A549 (cell line): Measurements from ENCODE around the gene ARIH2. TPM values are rescaled to one million over a fixed set of nuclear protein-coding genes. Genes with fewer than 3 reads are reported as not detected.

Experiments
- ATAC-seq, 2 experiments: fragments of 200-7000 bp in 1 of 2; fragments of >200 bp in 1 of 2; cut with Nextera tagmentation in 1 of 2; cut with Tn5 transposase in 1 of 2; 3 replicates each; pipeline versions ENCODE4 v1.8.0 to v1.9.1; 2018 to 2020; ENCODE audit warnings: mild to moderate bottlenecking in 1 of 2, moderate library complexity in 1 of 2
- CTCF ChIA-PET: fragments of 300-600 bp; sonication (Branson Sonifier 250); formaldehyde crosslinking; extraction: SDS; loops from one replicate; lab custom pipeline; 2021; ENCODE audit warnings: antibody characterized with exemption, inconsistent platforms; lab: Yijun Ruan, JAX
- POLR2A ChIA-PET: fragments of 350-600 bp; formaldehyde crosslinking; extraction: SDS; loops from one replicate; lab custom pipeline; 2021; ENCODE audit warnings: antibody characterized with exemption, inconsistent platforms; lab: Yijun Ruan, JAX
- DNase-seq, 2 experiments: peaks; one replicate each; pipeline versions ENCODE4 v3.0.0 to v3.0.0-alpha.2; 2011 to 2016; ENCODE audit warnings: low read depth in 1 of 2, low spot score in 1 of 2
- FAIRE-seq: peaks from 2 replicates; lab custom pipeline; 2011; peaks lifted over from hg19 to GRCh38; lab: Jason Lieb, UNC
- H3K27ac ChIP-seq, 2 experiments: fragments of >200 bp; sonication (Bioruptor Twin); formaldehyde crosslinking; 3 replicates each; pipeline ENCODE4 v1.5.1; 2016 to 2017
- H3K4me1 ChIP-seq: fragments of >200 bp; sonication (Bioruptor Twin); formaldehyde crosslinking; 3 replicates; pipeline ENCODE4 v1.6.1; 2016
- H3K4me2 ChIP-seq: fragments of >200 bp; sonication (Bioruptor Twin); formaldehyde crosslinking; 3 replicates; pipeline ENCODE4 v1.6.1; 2016
- H3K4me3 ChIP-seq: fragments of >200 bp; sonication (Bioruptor Twin); formaldehyde crosslinking; 3 replicates; pipeline ENCODE4 v1.5.1; 2016
- H3K9me3 ChIP-seq: fragments of >200 bp; sonication (Bioruptor Twin); formaldehyde crosslinking; 3 replicates; pipeline ENCODE4 v1.6.1; 2016
- BHLHE40 ChIP-seq: IDR thresholded peaks from 2 replicates; pipeline ENCODE4 v1.6.1; 2012; ENCODE audit warnings: low read depth, low read length, inconsistent platforms
- CBX8 ChIP-seq: fragments of 200-600 bp; sonication (generic); IDR thresholded peaks from 2 replicates; pipeline ENCODE4 v1.6.1; 2016
- CEBPB ChIP-seq, 2 experiments: fragments of >200 bp in 1 of 2; sonication (Bioruptor Twin) in 1 of 2; formaldehyde crosslinking in 1 of 2; IDR thresholded peaks; 2 replicates each; pipeline ENCODE4 v1.6.1; 2012 to 2016
- CTCF ChIP-seq: fragments of >200 bp; sonication (Bioruptor Twin); formaldehyde crosslinking; IDR thresholded peaks from 3 replicates; pipeline ENCODE4 v1.5.1; 2016
- EHMT2 ChIP-seq: fragments of 200-600 bp; sonication (generic); IDR thresholded peaks from 2 replicates; pipeline ENCODE4 v1.6.1; 2016; ENCODE audit warnings: antibody characterized with exemption, low read depth, mild to moderate bottlenecking, moderate library complexity
- EP300 ChIP-seq, 2 experiments: fragments of >200 bp; sonication (Bioruptor Twin); formaldehyde crosslinking; IDR thresholded peaks; 2 replicates in 1 of 2; 3 replicates in 1 of 2; pipeline ENCODE4 v1.6.1; 2016 to 2017
- ESRRA ChIP-seq: fragments of 150-350 bp; IDR thresholded peaks from 2 replicates; pipeline ENCODE4 v1.6.1; 2014; ENCODE audit warnings: mild to moderate bottlenecking, low read length, borderline replicate concordance
- FOXS1 ChIP-seq: fragments of 250-450 bp; sonication (Bioruptor Pico); IDR thresholded peaks from 2 replicates; pipeline ENCODE4 v1.5.0; 2020; ENCODE audit warnings: mild to moderate bottlenecking, moderate library complexity
- GATA3 ChIP-seq: IDR thresholded peaks from 2 replicates; pipeline ENCODE4 v1.6.1; 2012; ENCODE audit warnings: borderline replicate concordance
- HDAC2 ChIP-seq: fragments of 200-600 bp; sonication (generic); IDR thresholded peaks from 2 replicates; pipeline ENCODE4 v1.6.1; 2016
- HES2 ChIP-seq: fragments of >200 bp; sonication (Bioruptor Twin); formaldehyde crosslinking; IDR thresholded peaks from 2 replicates; pipeline ENCODE4 v1.6.1; 2016
- HOXA7 ChIP-seq: fragments of 250-450 bp; sonication (Bioruptor Pico); IDR thresholded peaks from 2 replicates; pipeline ENCODE4 v1.5.0; 2020; ENCODE audit warnings: mild to moderate bottlenecking, moderate library complexity
- HOXB13 ChIP-seq: fragments of 250-450 bp; sonication (Bioruptor Pico); IDR thresholded peaks from 2 replicates; pipeline ENCODE4 v1.5.0; 2020; ENCODE audit warnings: low read depth, mild to moderate bottlenecking, moderate library complexity
- HOXB5 ChIP-seq: fragments of 250-450 bp; sonication (Bioruptor Pico); IDR thresholded peaks from 2 replicates; pipeline ENCODE4 v1.5.0; 2020; ENCODE audit warnings: mild to moderate bottlenecking, moderate library complexity
- JUN ChIP-seq, 2 experiments: fragments of >200 bp; sonication (Bioruptor Twin); formaldehyde crosslinking; IDR thresholded peaks; 2 replicates in 1 of 2; 3 replicates in 1 of 2; pipeline ENCODE4 v1.6.1; 2016 to 2017
- JUNB ChIP-seq: fragments of >200 bp; sonication (Bioruptor Twin); formaldehyde crosslinking; IDR thresholded peaks from 2 replicates; pipeline ENCODE4 v1.6.1; 2016
- KDM1A ChIP-seq: fragments of 200-600 bp; sonication (generic); IDR thresholded peaks from 2 replicates; pipeline ENCODE4 v1.6.1; 2016; ENCODE audit warnings: low read depth, mild to moderate bottlenecking
- MAFK ChIP-seq: fragments of 450-650 bp; IDR thresholded peaks from 2 replicates; pipeline ENCODE4 v1.6.1; 2014; ENCODE audit not compliant: partially characterized antibody
- NFE2L2 ChIP-seq: fragments of 150-350 bp; conservative IDR thresholded peaks from 2 replicates; pipeline ENCODE4 v1.6.1; 2014; ENCODE audit warnings: low read length
- NPAS2 ChIP-seq: fragments of 250-450 bp; sonication (Bioruptor Pico); IDR thresholded peaks from 2 replicates; pipeline ENCODE4 v1.8.0; 2022; ENCODE audit warnings: mild to moderate bottlenecking, moderate library complexity, borderline replicate concordance
- NR3C1 ChIP-seq: fragments of >200 bp; sonication (Bioruptor Twin); formaldehyde crosslinking; IDR thresholded peaks from 3 replicates; pipeline ENCODE4 v1.6.1; 2017
- PBX3 ChIP-seq: IDR thresholded peaks from 2 replicates; pipeline ENCODE4 v1.6.1; 2012
- PHF8 ChIP-seq: fragments of 200-600 bp; sonication (generic); IDR thresholded peaks from 2 replicates; pipeline ENCODE4 v1.6.1; 2016; ENCODE audit warnings: low read depth, mild to moderate bottlenecking, antibody characterized with exemption, moderate library complexity, borderline replicate concordance
- POLR2A ChIP-seq: IDR thresholded peaks from 2 replicates; pipeline ENCODE4 v1.6.1; 2012; ENCODE audit warnings: mild to moderate bottlenecking, low read length
- RAD21 ChIP-seq, 2 experiments: fragments of >200 bp in 1 of 2; sonication (Bioruptor Twin) in 1 of 2; formaldehyde crosslinking in 1 of 2; IDR thresholded peaks in 1 of 2; conservative IDR thresholded peaks in 1 of 2; 2 replicates in 1 of 2; 3 replicates in 1 of 2; pipeline ENCODE4 v1.6.1; 2012 to 2018; ENCODE audit warnings: inconsistent platforms in 1 of 2
- RARB ChIP-seq: fragments of 250-450 bp; sonication (Bioruptor Pico); IDR thresholded peaks from 2 replicates; pipeline ENCODE4 v1.8.0; 2021; ENCODE audit warnings: mild to moderate bottlenecking, moderate library complexity
- REST ChIP-seq: fragments of 200-600 bp; sonication (generic); IDR thresholded peaks from 2 replicates; pipeline ENCODE4 v1.6.1; 2016; ENCODE audit warnings: antibody characterized with exemption, mild to moderate bottlenecking, moderate library complexity
- RNF2 ChIP-seq: fragments of 200-600 bp; sonication (generic); IDR thresholded peaks from 2 replicates; pipeline ENCODE4 v1.6.1; 2016; ENCODE audit warnings: low read depth, mild to moderate bottlenecking, antibody characterized with exemption, moderate library complexity, borderline replicate concordance
- SMC3 ChIP-seq: fragments of >200 bp; sonication (Bioruptor Twin); formaldehyde crosslinking; IDR thresholded peaks from 3 replicates; pipeline ENCODE4 v1.6.1; 2018; ENCODE audit warnings: inconsistent platforms
- SREBF2 ChIP-seq: fragments of 450-650 bp; IDR thresholded peaks from 2 replicates; pipeline ENCODE4 v1.6.1; 2014; ENCODE audit warnings: mild to moderate bottlenecking, moderate library complexity
- TFCP2L1 ChIP-seq: fragments of 250-450 bp; sonication (Bioruptor Pico); IDR thresholded peaks from 2 replicates; pipeline ENCODE4 v1.5.0; 2021; ENCODE audit warnings: mild to moderate bottlenecking
- USF2 ChIP-seq: fragments of 450-650 bp; IDR thresholded peaks from 2 replicates; pipeline ENCODE4 v1.6.1; 2014; ENCODE audit warnings: antibody characterized with exemption
- ZFP36 ChIP-seq: fragments of 450-650 bp; IDR thresholded peaks from 2 replicates; pipeline ENCODE4 v1.6.1; 2014; ENCODE audit warnings: borderline replicate concordance; ENCODE audit not compliant: partially characterized antibody
- ZNF302 ChIP-seq: fragments of 250-450 bp; sonication (Bioruptor Pico); IDR thresholded peaks from 2 replicates; pipeline ENCODE4 v1.9.0; 2021; ENCODE audit warnings: inconsistent platforms, mild to moderate bottlenecking, moderate library complexity
- ZSCAN20 ChIP-seq: fragments of 250-450 bp; sonication (Bioruptor Pico); IDR thresholded peaks from 2 replicates; pipeline ENCODE4 v1.8.0; 2022; ENCODE audit warnings: mild to moderate bottlenecking, moderate library complexity
- WGBS: methylation state at CpG from one replicate; pipeline ENCODE4 v1.1.6; 2017; ENCODE audit errors: missing lambda C conversion rate; 5-methylcytosine and 5-hydroxymethylcytosine counted together
- polyA plus RNA-seq, 4 experiments: library from polyadenylated mRNA; depleted of rRNA in 3 of 4; stranded (reverse); fragments of >200 nt; fragmentation: RNase III in 1 of 4; extraction: RNeasy Plus Mini Kit Qiagen cat#74134 plus additional on column Dnase treatment in 1 of 4; gene quantifications; 2 replicates in 3 of 4; 3 replicates in 1 of 4; pipeline ENCODE4 v1.2.3, GENCODE V29; 2011 to 2017

ARIH2 gene
- polyA plus RNA-seq, 2 of the 4 experiments (the other 2 are of a cell fraction) = 52.4 to 88.8 TPM

GRCh38 chr3:49021213-49021812, 102.7 kb downstream of the ARIH2 start:
- no peaks in the 10 kb centered on the region for H3K9me3 ChIP-seq
- peaks cover 28% of the 10 kb centered on the region for H3K4me1 ChIP-seq
- peak; percentile 57 to 68 for ATAC-seq
- POLR2A ChIA-PET = interaction anchor here (0.8 to 4.6 kb wide), 14 partner anchors 8 to 428 kb away, joined by 3 to 57 read pairs (median 6); partner anchors contain the start of genes IMPDH2, LAMB2, NCKIPSD and P4HTM
- peak overlapping the region; percentile 98 to 100 for H3K27ac ChIP-seq
- no CpG with 5 or more reads among the region's 60 CpGs for WGBS
- peak overlapping the region; percentile 82 for H3K4me2 ChIP-seq
- no peak for FAIRE-seq
- peak; percentile 71 to 96 for DNase-seq
- CTCF ChIA-PET = interaction anchor here (0.6 to 30.1 kb wide), 15 partner anchors 9 to 428 kb away, joined by 3 to 385 read pairs (median 5); partner anchors contain the start of genes P4HTM and WDR6
- H3K4me3 ChIP-seq = peak overlapping the region; percentile 76
- TF ChIP-seq SMC3 (no peak), KDM1A (no peak), NPAS2 (CRISPR knock-in tag) (no peak), USF2 (no peak), HOXB13 (CRISPR knock-in tag) (no peak), ZSCAN20 (CRISPR knock-in tag) (no peak), CBX8 (no peak), HOXB5 (no peak), EP300 (IDR thresholded peaks at IDR 0.05) (no peak), HES2 (no peak), RNF2 (no peak), ESRRA (no peak), EHMT2 (no peak), FOXS1 (no peak), SREBF2 (no peak), CTCF (no peak), PHF8 (peak; percentile 81), GATA3 (no peak), HDAC2 (no peak), JUN (IDR thresholded peaks at IDR 0.05) (peak; percentile 79 to 85; a peak in 3 of 5 replicates), PBX3 (peak; percentile 53; the same call in 1 of the 2 replicates), ZFP36 (no peak), NR3C1 (no peak), POLR2A (peak; percentile 100), REST (peak; percentile 38; the same call in 1 of the 2 replicates), HOXA7 (CRISPR knock-in tag) (no peak), RAD21 (conservative IDR thresholded peaks at IDR 0.05 in 1 of 2, IDR thresholded peaks at IDR 0.05 in 1 of 2) (no peak), NFE2L2 (no peak), BHLHE40 (no peak), RARB (CRISPR knock-in tag) (no peak), MAFK (no peak), JUNB (no peak), TFCP2L1 (CRISPR knock-in tag) (peak; percentile 60; the same call in 1 of the 2 replicates), ZNF302 (CRISPR knock-in tag) (no peak), CEBPB (IDR thresholded peaks at IDR 0.05) (no peak)
